Activated naive CD4-positive, alpha-beta T cell treated with anti-CD3 and anti-CD28 coated beads, Interleukin-2, amount 10 ng/mL, durations not matched to agents 7 days and 5 days (primary cell): ENCODE data around the gene SLC29A3.
A peak's percentile ranks its signal among the peaks of the same experiment; 100 is the strongest.

ENCODE experiments used
- CTCF ChIA-PET: fragments of 350-600 bp; sonication (Branson Sonifier 250); formaldehyde crosslinking; loops from one replicate; lab custom pipeline; 2021; ENCODE audit warnings: antibody characterized with exemption; lab: Charles Lee
- DNase-seq: peaks from one replicate; pipeline ENCODE4 v3.0.0-alpha.2; 2020
- H3K27ac Mint-ChIP-seq: one replicate; pipeline ENCODE4 v1.8.0; 2021; ENCODE audit warnings: mild to moderate bottlenecking, moderate library complexity, mixed read lengths
- H3K27me3 Mint-ChIP-seq: one replicate; pipeline ENCODE4 v1.8.0; 2021; ENCODE audit warnings: mild to moderate bottlenecking, mixed read lengths
- H3K36me3 Mint-ChIP-seq: one replicate; pipeline ENCODE4 v1.8.0; 2021; ENCODE audit warnings: mixed read lengths
- H3K4me1 Mint-ChIP-seq: one replicate; pipeline ENCODE4 v1.8.0; 2021; ENCODE audit warnings: mixed read lengths
- H3K4me3 Mint-ChIP-seq: one replicate; pipeline ENCODE4 v1.8.0; 2021; ENCODE audit warnings: mild to moderate bottlenecking, moderate library complexity, mixed read lengths
- H3K9me3 Mint-ChIP-seq: one replicate; pipeline ENCODE4 v1.8.0; 2021; ENCODE audit warnings: mixed read lengths

The SLC29A3 gene

GRCh38 chr10:71278691-71279588 is 40.1 kb upstream of the SLC29A3 start:
- no peak for DNase-seq
- Mint-ChIP-seq H3K9me3 (no peaks in the 10 kb centered on the region), H3K4me1 (no peaks in the 10 kb centered on the region), H3K4me3 (no peak overlapping the region), H3K27me3 (peaks cover 4% of the 10 kb centered on the region), H3K27ac (no peak overlapping the region), H3K36me3 (no peaks in the 10 kb centered on the region)
- CTCF ChIA-PET: no interaction called here

- Mint-ChIP-seq H3K4me1 (no peaks in the 10 kb centered on the region), H3K9me3 (no peaks in the 10 kb centered on the region), H3K4me3 (no peak overlapping the region), H3K27me3 (no peaks in the 10 kb centered on the region), H3K27ac (no peak overlapping the region), H3K36me3 (no peaks in the 10 kb centered on the region)
- DNase-seq: no peak
- CTCF ChIA-PET: no interaction called here
Measured at GRCh38 chr10:71279590-71280170, 39.4 kb upstream of the SLC29A3 start.

- no peaks in the 10 kb centered on the region for H3K36me3 Mint-ChIP-seq
Measured at GRCh38 chr10:71280216-71280615, 38.8 kb upstream of the SLC29A3 start.

GRCh38 chr10:71280825-71281224 is 38.2 kb upstream of the SLC29A3 start:
- Mint-ChIP-seq H3K36me3 (no peaks in the 10 kb centered on the region), H3K27ac (no peak overlapping the region), H3K9me3 (no peaks in the 10 kb centered on the region), H3K4me1 (no peaks in the 10 kb centered on the region), H3K27me3 (no peaks in the 10 kb centered on the region), H3K4me3 (no peak overlapping the region)
- CTCF ChIA-PET: interaction anchor here (0.7 to 1.0 kb wide), 2 partner anchors 10 to 11 kb away, joined by 4 read pairs; no protein-coding TSS in a partner anchor
- no peak for DNase-seq

More at GRCh38 chr10:71280216-71280615, 38.8 kb upstream of the SLC29A3 start:
- H3K9me3 Mint-ChIP-seq: no peaks in the 10 kb centered on the region
- H3K27me3 Mint-ChIP-seq: no peaks in the 10 kb centered on the region
- no peak for DNase-seq
- H3K4me3 Mint-ChIP-seq: no peak overlapping the region
- CTCF ChIA-PET: interaction anchor here (0.7 kb wide), 1 partner anchor 9 kb away, joined by 4 read pairs; no protein-coding TSS in a partner anchor
- H3K4me1 Mint-ChIP-seq: no peaks in the 10 kb centered on the region
- H3K27ac Mint-ChIP-seq: no peak overlapping the region

DNA sequence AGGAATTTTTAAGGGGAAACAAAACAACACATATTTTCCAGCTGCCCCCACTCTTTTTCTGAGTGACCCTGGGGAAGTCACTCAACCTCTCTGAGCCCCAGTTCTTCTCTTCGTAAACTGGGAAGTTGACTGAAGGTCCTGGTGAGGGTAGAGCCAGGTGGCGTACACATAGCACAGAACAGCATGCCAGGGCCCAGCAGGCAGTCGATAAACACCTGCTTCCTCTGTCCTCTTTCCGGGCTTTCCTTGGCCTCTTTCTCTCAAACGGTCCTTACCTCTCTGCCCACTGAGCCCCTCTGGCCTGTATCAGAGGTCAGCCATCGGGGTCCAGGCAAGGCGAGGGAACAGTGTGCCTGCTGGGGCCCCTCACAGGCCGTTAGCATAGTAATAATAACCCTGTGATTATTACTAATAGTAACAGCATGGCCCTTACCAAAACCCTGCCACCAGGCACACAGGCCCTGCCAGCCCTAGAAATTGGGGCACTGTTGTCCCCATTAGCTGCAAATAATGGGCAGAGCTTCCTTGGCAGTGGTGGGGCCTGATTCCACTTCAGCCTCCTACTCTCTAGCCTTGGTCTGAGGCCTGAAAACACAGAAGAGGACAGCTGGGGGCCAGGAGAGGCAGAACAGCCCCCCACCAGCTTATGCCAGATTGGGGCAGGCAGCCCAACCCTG is 37.3 kb upstream of the SLC29A3 start:
- Mint-ChIP-seq H3K27ac (no peak overlapping the region), H3K4me3 (no peak overlapping the region), H3K9me3 (no peaks in the 10 kb centered on the region), H3K4me1 (no peaks in the 10 kb centered on the region), H3K36me3 (no peaks in the 10 kb centered on the region), H3K27me3 (no peaks in the 10 kb centered on the region)
- DNase-seq: no peak
- CTCF ChIA-PET: interaction anchor here (1.0 kb wide), 1 partner anchor 12 kb away, joined by 4 read pairs; no protein-coding TSS in a partner anchor

GRCh38 chr10:71282323-71282680 is 36.8 kb upstream of the SLC29A3 start:
- Mint-ChIP-seq H3K4me1 (no peaks in the 10 kb centered on the region), H3K27ac (no peak overlapping the region), H3K4me3 (no peak overlapping the region), H3K36me3 (no peaks in the 10 kb centered on the region), H3K9me3 (no peaks in the 10 kb centered on the region), H3K27me3 (no peaks in the 10 kb centered on the region)
- CTCF ChIA-PET: interaction anchor here (2.8 kb wide), 1 partner anchor 357 kb away, joined by 22 read pairs; no protein-coding TSS in a partner anchor
- DNase-seq: no peak

DNA sequence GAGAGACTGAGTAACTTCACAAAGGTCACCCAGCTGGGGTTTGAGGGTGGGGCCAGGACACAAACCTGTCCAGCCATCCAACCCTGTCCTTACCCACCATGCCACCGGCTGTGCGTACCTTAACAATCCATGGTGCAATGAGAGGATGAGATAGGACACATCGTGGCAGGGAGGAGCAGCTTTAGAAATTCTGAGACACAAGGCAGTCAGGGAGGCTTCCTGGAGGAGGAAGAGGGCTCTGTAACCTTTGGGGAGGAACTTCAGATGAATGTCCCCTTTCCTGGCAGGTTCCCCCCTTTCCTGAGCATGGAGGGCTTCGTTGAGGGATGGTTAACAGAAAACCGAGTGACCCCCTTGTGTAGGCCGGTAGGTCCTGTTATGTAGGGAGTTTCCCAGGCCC is 35.6 kb upstream of the SLC29A3 start:
- H3K27ac Mint-ChIP-seq: no peak overlapping the region

DNA sequence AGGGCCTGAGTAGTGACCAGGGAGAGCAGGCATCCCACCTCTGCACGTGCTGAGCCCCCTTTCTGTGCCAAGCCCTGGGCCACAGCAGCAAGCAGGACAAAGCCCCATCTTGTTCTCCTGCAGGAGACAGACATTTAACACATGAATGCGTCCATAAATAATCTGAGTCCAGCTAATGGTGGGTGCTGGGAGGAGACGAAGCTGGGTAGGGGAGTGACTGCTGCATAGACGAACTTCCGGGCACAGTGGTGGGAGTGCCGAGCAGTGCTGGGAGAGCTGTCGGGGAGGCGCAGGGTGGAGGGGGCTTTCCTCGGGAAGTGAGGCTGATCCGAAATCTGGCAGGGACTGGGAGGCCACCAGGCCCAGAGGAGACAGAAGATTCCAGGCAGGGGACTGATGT is 35.2 kb upstream of the SLC29A3 start:
- Mint-ChIP-seq H3K27me3 (no peaks in the 10 kb centered on the region), H3K4me3 (no peak overlapping the region), H3K27ac (no peak overlapping the region), H3K36me3 (no peaks in the 10 kb centered on the region), H3K4me1 (no peaks in the 10 kb centered on the region), H3K9me3 (no peaks in the 10 kb centered on the region)
- DNase-seq: no peak
- CTCF ChIA-PET: interaction anchor here (1.2 to 3.4 kb wide), 5 partner anchors 8 to 381 kb away, joined by 3 to 22 read pairs (median 15); no protein-coding TSS in a partner anchor

More for the DNA sequence above, 35.6 kb upstream of the SLC29A3 start:
- Mint-ChIP-seq H3K4me1 (no peaks in the 10 kb centered on the region), H3K4me3 (no peak overlapping the region), H3K27me3 (no peaks in the 10 kb centered on the region), H3K36me3 (no peaks in the 10 kb centered on the region), H3K9me3 (no peaks in the 10 kb centered on the region)
- CTCF ChIA-PET: interaction anchor here (2.8 to 3.4 kb wide), 2 partner anchors 13 to 358 kb away, joined by 17 to 22 read pairs; no protein-coding TSS in a partner anchor
- DNase-seq: no peak

- Mint-ChIP-seq H3K9me3 (no peaks in the 10 kb centered on the region), H3K4me3 (no peak overlapping the region), H3K4me1 (no peaks in the 10 kb centered on the region), H3K36me3 (no peaks in the 10 kb centered on the region), H3K27ac (no peak overlapping the region), H3K27me3 (no peaks in the 10 kb centered on the region)
- no peak for DNase-seq
- CTCF ChIA-PET: interaction anchor here (0.7 to 3.4 kb wide), 6 partner anchors 9 to 382 kb away, joined by 3 to 22 read pairs (median 12); no protein-coding TSS in a partner anchor
Measured at GRCh38 chr10:71284544-71285179, 34.4 kb upstream of the SLC29A3 start.

DNA sequence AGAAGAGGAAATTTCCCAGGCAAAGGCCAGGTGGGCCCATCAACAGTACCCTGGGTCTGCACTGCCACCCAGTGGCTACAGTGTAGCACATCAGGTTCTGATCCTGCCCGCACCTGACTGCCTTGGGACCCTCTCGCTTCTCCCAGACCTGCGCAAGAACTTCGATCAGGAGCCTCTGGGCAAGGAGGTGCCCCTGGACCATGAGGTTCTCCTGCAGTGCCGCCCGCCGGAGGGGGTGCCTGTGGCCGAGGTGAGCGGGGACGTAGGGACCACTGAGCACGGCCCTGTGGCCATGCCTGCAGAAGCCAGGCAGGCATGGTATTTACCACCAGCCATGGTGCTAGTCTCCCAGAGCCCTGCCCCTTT is 33.9 kb upstream of the SLC29A3 start:
- no peaks in the 10 kb centered on the region for H3K4me1 Mint-ChIP-seq
- CTCF ChIA-PET: interaction anchor here (0.7 to 3.4 kb wide), 6 partner anchors 10 to 382 kb away, joined by 3 to 22 read pairs (median 12); no protein-coding TSS in a partner anchor
- H3K36me3 Mint-ChIP-seq: no peaks in the 10 kb centered on the region
- H3K9me3 Mint-ChIP-seq: no peaks in the 10 kb centered on the region
- H3K27ac Mint-ChIP-seq: no peak overlapping the region
- DNase-seq: peak; percentile 45
- H3K27me3 Mint-ChIP-seq: no peaks in the 10 kb centered on the region
- no peak overlapping the region for H3K4me3 Mint-ChIP-seq

- Mint-ChIP-seq H3K4me1 (no peaks in the 10 kb centered on the region), H3K27me3 (no peaks in the 10 kb centered on the region), H3K27ac (no peak overlapping the region), H3K9me3 (no peaks in the 10 kb centered on the region), H3K4me3 (no peak overlapping the region), H3K36me3 (no peaks in the 10 kb centered on the region)
- no peak for DNase-seq
- CTCF ChIA-PET: interaction anchor here (0.9 to 3.4 kb wide), 3 partner anchors 15 to 383 kb away, joined by 3 to 17 read pairs (median 15); no protein-coding TSS in a partner anchor
Measured at GRCh38 chr10:71285986-71286385, 33.1 kb upstream of the SLC29A3 start.

GRCh38 chr10:71286521-71287294 is 32.4 kb upstream of the SLC29A3 start:
- H3K4me1 Mint-ChIP-seq: no peaks in the 10 kb centered on the region
- no peak for DNase-seq
- H3K27ac Mint-ChIP-seq: no peak overlapping the region
- H3K4me3 Mint-ChIP-seq: no peak overlapping the region
- no peaks in the 10 kb centered on the region for H3K27me3 Mint-ChIP-seq
- H3K36me3 Mint-ChIP-seq: no peaks in the 10 kb centered on the region
- H3K9me3 Mint-ChIP-seq: no peaks in the 10 kb centered on the region
- CTCF ChIA-PET: interaction anchor here (2.7 kb wide), 1 partner anchor 384 kb away, joined by 15 read pairs; no protein-coding TSS in a partner anchor

- Mint-ChIP-seq H3K9me3 (no peaks in the 10 kb centered on the region), H3K36me3 (no peaks in the 10 kb centered on the region), H3K4me1 (no peaks in the 10 kb centered on the region), H3K4me3 (no peak overlapping the region), H3K27ac (no peak overlapping the region), H3K27me3 (no peaks in the 10 kb centered on the region)
- DNase-seq: no peak
- CTCF ChIA-PET: no interaction called here
Measured at GRCh38 chr10:71287456-71287855, 31.6 kb upstream of the SLC29A3 start.
